Spleen (tissue), 7 donors: ENCODE measurements around the gene SRSF9.

Experiments
- POLR2A ChIP-seq, 3 donors: fragments of 450-650 bp; IDR thresholded peaks; one replicate each; pipeline ENCODE4 v1.5.1; 2017; ENCODE audit warnings: antibody characterized with exemption in 3 of 3, mild to moderate bottlenecking in 1 of 3
- TF ChIP-seq, protein P1 (sequence below), 11 experiments: fragments of 200-600 bp in 7 of 11; fragments of 450-650 bp in 4 of 11; sonication (generic) in 4 of 11; IDR thresholded peaks in 8 of 11; conservative IDR thresholded peaks in 3 of 11; 1 replicate in 7 of 11; 2 replicates in 4 of 11; pipeline versions ENCODE4 v1.4.0 to v1.8.0; 2016 to 2021; ENCODE audit warnings: antibody characterized with exemption in 11 of 11, inconsistent platforms in 4 of 11, mild to moderate bottlenecking in 1 of 11
- donor health status: DM: no; HTN: no; CAD: no; lungs with moderate emphysema.
- donor health status: DM: no; HTN: no; CAD: no.
- donor health status: DM: no; HTN: no; CAD: no.

DNA sequence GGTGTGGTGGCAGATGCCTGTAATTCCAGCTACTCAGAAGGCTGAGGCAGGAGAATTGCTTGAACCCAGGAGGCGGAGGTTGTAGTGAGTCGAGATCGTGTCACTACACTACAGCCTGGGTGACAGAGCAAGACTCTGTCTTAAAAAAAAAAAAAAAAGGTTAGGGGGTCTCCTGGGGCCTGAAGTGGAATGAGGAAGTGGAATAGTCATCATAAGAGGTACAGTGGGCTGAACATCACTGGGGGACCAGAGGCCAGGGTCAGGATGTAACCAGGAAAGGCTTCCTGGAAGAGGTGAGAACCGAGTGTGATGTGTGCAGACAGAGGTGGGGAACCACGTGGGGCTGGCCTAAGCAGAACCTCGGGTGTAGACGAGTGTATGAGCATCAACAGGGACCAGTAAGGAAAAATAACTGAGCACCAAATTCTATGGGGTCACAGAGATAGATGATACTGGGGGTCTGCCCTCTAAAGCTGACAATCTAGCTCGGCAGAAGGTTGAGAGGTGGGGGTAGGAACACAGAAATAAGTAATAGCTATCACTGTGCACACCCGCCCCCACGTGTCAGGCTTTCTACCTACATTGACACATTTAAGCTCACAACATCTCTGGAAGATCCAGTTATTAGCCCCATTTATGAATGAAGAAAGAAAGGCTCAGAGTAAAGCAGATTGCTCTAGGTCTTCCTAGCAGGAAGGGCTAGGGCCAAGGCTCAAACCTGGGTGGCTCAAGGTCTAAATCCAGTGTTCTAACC, 36.6 kb downstream of the SRSF9 start:
- TF ChIP-seq, protein P1, sequence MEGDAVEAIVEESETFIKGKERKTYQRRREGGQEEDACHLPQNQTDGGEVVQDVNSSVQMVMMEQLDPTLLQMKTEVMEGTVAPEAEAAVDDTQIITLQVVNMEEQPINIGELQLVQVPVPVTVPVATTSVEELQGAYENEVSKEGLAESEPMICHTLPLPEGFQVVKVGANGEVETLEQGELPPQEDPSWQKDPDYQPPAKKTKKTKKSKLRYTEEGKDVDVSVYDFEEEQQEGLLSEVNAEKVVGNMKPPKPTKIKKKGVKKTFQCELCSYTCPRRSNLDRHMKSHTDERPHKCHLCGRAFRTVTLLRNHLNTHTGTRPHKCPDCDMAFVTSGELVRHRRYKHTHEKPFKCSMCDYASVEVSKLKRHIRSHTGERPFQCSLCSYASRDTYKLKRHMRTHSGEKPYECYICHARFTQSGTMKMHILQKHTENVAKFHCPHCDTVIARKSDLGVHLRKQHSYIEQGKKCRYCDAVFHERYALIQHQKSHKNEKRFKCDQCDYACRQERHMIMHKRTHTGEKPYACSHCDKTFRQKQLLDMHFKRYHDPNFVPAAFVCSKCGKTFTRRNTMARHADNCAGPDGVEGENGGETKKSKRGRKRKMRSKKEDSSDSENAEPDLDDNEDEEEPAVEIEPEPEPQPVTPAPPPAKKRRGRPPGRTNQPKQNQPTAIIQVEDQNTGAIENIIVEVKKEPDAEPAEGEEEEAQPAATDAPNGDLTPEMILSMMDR (IDR thresholded peaks at IDR 0.05 in 8 of 11, conservative IDR thresholded peaks at IDR 0.05 in 3 of 11) = no peak
- TF ChIP-seq POLR2A (IDR thresholded peaks at IDR 0.05) = no peak
